GM18951 (cell line): ENCODE results near the gene SAV1.
A peak's percentile ranks its signal among the peaks of the same experiment; 100 is the strongest.
"Not testable (repeated sequence)": the region's sequence is repeated elsewhere in the genome, so short reads cannot be mapped to it uniquely, and the experiment has no call there.

Source experiments
- POLR2A ChIP-seq: IDR thresholded peaks from 4 replicates; pipeline ENCODE4 v1.6.1; 2011; ENCODE audit warnings: mild to moderate bottlenecking; ENCODE audit not compliant: insufficient read length, insufficient read depth; ENCODE audit errors: extremely low read depth
- in situ Hi-C: fragments of 300-500 bp; cut with MboI; formaldehyde crosslinking; loops from one replicate; pipeline ENCODE4 v1.12.0; 2022; ENCODE audit warnings: low sequenced_read_pairs, mixed read lengths, inconsistent platforms; ENCODE audit not compliant: unreplicated experiment

The SAV1 gene

DNA sequence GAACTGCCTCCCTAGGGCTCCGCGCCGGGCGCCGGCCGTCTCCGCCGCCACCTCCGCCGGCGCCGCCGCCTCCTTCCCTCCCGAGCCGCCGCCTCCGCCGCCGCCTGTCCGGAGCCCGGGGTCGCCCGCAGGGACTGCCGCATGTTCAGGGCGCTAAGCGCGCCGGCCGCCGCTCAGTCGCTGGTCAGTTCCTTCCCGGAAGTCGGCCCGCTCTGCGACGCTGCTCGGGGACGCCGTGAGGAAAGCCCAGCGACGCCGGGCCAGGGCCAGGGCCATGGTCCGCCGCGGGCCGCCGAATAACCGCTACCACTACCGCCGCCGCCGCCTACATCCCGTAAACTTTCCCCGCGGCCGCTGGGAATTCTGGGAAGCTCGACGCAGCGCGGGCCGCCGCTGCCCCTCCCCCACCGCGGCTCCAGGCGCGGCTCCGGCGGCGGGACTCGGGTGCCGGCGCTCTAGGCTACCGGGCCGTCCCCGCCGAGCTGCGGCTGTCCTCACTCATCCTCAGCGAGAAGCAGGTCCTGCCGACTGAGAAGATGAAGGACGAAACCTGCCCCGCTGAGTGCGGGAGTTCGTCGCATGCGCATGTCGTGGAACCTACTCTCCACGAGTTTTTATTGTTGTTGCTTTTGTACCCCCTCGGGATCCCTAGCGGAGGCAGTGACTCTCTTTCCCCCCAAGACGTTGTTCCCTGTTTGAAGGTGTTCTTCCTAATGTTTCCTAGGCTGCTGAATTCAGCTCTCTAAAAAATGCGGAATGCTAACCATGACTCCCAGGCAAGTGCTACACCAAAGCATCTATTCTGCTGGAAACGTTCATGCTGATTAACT, at the start of gene SAV1:
Gene SAV1, minus strand, starts transcription at position 311 of the 830 bp plus-strand sequence. CDS start 339 bp downstream, outside the sequence.
- TF ChIP-seq POLR2A, result peak; percentile 68
- in situ Hi-C loops, result no loop called here

DNA sequence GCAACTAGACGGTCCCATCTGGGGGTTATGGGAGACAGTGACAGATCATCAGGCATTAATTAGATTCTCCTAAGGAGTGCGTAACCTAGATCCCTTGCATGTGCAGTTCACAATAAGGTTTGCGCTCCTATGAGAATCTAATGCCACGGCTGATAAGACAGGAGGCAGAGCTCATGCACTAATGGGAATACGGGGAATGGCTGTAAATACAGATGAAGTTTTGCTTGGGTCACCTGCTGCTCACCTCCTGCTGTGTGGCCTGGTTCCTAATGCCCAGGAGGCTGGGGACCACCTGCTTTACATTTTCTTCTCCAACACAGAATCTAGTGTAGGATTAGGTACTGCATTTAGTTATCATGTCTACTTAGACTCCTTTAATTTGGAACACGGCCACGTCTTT, 49.7 kb upstream of the SAV1 start:
- in situ Hi-C loops, result no loop called here

DNA sequence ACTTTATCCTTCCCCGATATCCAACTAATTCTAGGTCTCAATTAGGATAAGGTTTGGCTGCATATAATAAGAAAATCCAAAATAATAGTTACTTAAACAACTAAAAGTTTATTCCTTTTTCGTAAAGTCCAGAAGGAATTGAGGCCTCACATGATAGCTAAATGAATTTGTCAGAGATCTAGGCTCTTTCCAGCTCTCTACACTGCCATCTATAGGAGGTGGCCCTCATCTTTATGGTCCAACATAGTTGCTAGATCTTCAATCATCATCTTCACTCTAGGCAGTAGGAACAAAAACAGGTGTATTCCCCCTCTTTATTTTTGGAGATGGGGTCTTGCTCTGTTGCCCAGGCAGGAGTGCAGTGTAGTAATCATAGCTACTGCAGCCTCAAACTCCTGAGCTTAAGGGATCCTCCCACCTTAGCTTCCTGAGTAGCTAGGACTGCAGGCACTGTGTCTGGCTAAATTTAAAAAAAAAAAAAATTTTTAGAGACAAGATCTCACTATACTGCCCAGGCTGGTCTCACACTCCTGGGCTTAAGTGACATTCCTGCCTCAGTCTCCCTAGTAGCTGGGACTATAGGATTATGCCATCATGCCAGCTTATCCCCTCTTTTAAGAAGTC, 46.5 kb upstream of the SAV1 start:
- in situ Hi-C loops, result no loop called here
- TF ChIP-seq POLR2A, result no peak

More for the DNA sequence above, 49.7 kb upstream of the SAV1 start:
- no peak for TF ChIP-seq POLR2A

DNA sequence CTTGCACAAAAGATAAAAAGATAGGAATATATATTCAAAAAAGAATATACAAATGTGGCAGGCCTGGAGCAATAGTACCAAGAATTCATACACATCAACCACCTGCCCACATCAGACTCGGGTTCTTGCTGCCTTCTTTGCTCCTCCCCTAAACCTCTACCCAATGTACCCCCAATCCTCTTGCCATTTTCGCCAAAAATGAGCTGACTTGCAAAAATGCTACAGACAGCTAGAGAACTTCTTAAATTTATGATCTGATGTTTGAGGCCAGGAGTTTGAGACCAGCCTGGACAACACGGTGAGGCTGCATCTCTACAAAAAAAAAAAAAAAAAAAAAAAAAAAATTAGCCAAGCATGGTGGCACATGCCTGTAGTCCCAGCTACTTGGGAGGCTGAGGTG, 42.9 kb upstream of the SAV1 start:
- in situ Hi-C loops, result no loop called here
- TF ChIP-seq POLR2A, result no peak

DNA sequence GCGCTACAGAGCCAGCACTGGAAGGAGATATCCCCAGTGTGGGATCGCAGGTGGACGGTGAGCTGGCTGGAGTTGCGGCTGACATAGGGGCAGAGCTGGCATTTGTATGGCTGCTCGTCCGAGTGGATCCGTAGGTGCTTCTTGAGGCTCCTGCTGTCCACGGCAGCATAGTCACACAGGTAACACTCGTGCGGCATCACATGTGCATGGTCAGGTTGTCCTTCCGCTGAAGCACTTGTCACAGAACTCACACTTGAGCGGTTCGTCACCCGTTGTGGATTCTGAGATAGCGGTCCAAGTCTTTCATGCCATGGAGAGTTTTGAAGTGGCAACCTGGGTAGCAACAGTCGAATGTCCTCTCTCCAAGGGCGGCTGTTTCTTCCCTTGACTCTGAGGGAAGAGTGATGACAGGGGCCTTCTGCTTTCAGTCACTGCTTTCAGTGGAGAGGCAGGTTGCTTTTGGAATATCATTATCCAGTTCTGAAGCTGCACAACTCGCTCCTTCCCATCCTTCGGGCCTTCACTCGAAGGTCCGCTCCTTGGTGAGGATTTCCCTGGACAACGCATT, 37.0 kb upstream of the SAV1 start:
- TF ChIP-seq POLR2A, result no peak
- in situ Hi-C loops, result no loop called here

DNA sequence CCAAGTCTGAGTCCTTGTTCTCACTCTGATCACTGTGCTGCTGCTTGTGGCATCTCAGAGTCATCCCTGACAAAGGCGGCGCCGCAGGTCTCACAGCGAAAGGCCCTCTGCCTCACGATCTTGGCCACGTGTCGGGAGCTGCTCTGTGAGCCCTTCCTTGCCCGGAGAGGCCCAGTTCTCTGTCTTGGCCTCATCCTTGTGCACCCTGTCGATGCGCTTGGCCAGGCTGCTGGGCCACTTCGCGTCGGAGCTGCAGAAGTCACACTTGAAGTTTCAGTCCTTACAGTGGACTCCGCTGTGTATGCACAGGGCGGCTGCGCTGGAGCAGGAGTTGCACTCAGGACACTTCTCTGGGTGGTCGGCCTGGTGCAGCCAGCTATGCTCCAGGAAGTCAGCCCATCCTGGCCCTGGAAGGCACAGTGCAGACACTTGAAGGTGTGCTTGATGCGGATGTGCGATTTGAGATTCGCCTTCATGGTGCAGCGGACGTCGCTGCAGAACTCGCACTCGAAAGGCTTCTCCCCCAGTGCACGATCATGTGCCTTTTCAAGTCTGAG, 36.4 kb upstream of the SAV1 start:
- no peak for TF ChIP-seq POLR2A
- in situ Hi-C loops, result no loop called here

DNA sequence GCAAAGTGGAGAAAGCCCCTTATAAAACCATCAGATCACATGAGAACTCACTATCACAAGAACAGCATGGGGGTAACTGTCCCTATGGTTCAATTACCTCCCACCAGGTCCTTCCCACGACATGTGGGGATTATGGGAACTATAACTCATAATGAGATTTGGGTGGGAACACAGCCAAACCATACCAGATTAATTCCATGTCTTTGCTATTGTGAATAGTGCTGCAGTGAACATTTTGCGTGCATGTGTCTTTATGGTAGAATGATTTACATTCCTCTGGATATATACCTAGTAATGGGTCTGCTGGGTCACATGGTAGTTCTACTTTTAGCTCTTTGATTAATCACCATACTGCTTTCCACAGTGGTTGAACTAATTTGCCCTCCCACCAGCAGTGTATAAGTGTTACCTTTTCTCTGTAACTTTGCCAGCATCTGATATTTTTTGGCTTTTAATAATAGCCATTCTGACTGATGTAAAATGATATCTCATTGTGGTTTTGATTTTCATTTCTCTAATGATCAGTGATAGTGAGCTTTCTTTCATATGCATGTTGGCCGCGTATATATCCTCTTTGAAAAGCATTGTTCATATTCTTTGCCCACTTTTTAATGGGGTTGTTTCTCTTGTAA, 29.7 kb upstream of the SAV1 start:
- no peak for TF ChIP-seq POLR2A
- in situ Hi-C loops, result no loop called here

DNA sequence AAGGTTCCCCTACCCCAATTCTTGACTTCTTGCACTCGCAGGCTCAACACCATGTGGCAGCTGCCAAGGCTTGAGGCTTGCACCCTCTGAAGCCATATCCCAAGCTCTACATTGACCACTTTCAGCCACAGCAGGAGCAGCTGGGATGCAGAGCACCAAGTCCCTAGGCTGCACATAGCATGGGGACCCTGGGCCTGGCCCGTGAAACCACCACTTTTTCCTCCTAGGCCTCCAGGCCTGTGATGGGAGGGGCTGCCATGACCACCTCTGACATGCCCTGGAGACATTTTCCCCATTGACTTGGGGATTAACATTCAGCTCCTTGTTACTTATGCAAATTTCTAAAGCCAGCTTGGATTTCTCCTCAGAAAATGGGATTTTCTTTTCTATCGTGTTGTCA, 26.2 kb upstream of the SAV1 start:
- in situ Hi-C loops, result not testable (repeated sequence)

DNA sequence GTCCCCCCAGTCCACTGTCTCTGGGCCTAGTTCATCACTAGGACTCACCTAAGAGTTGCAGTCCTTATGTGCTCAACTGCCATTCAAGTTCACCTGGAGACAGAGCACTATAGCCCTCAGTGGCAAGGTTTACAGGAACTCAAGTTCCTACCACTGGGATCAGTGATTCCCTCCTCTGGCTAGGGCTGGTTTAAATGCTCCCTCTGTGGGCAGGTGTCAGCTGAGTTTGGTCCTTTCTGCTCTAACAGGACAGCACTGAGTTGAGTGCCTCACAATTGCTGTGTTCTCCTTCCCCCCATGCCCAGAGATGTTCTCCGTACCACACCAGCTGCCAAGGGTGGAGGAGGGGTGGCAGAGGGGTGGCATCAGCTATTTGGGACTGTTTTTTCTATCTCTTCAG, 20.8 kb upstream of the SAV1 start:
- no peak for TF ChIP-seq POLR2A
- in situ Hi-C loops, result no loop called here

DNA sequence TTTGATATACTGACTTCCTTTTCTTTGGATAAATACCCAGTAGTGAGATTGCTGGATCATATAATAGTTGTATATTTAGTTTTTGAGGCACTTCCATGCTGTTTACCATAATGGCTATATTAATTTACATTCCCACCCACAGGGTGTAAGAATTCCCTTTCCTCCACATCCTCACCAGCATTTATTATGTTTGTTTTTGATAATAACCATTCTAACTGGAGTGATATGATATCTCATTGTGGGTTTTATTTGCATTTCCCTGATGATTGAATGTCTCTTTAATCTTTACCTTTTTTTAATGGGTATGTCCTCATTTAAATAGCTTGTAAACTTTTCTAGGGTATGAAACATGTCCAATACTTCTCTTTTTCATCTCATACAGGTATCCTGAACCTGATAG, 11.6 kb upstream of the SAV1 start:
- no peak for TF ChIP-seq POLR2A
- in situ Hi-C loops, result no loop called here

DNA sequence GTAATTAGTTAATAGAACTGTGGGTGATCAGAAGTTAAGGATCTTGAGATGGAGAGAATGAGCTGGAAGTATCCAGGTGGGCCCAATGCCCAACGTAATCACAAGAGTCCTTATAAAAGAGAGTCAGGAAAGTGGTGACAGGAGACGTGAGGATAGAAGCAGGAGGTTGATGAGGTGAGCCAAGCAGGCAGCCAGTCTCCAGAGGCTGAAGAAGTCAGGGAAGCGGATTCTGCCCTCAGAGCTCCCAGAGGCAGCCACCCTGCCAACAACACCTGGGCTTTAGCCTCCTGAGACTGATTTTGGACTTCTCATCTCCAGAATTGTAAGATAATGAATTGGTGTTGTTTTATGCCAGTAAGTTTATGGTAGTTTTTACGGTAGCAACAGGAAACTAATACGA, 10.1 kb upstream of the SAV1 start:
- TF ChIP-seq POLR2A, result no peak
- in situ Hi-C loops, result no loop called here

DNA sequence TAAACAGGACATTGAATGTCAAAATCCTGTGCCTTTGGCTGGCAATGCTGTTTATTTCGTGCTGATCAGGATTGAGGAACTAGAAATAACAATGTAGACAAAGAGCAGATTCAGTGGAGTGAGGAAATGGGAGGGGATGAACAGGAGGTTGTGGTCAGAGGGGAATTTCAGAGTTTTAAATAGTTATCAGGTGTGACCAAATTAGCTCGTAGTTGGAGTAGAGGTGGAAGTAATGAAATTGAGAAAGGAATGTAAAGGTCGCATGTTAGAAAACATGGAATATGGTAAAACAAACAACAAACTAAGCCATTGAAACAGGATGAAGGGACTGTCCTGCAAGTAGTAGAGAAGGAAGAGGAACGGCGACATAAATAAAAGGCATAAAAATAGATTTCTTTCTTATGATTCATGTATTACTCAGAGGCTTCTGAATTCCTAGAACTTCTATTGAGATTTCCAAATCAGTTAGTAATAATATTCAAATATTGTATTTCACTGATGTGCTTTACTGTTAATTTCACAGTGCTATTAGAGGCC, 9.5 kb upstream of the SAV1 start:
- TF ChIP-seq POLR2A, result no peak
- in situ Hi-C loops, result no loop called here
